A549 treated with RU486 at 1 μM for 4 hours (cell line): ENCODE data around the gene STK33. TPM values are rescaled to one million over a fixed set of nuclear protein-coding genes. Genes with fewer than 3 reads are reported as not detected.

Experiments used
- total RNA-seq: library from RNA; stranded (reverse); fragments of 200-300 nt; extraction: Qiagen RNA extraction; gene quantifications from 5 replicates; pipeline ENCODE4 v1.2.3, GENCODE V29; 2022; ENCODE audit warnings: low read depth

STK33 gene
- 2.5 to 5.6 TPM (median 3.5 TPM) in 5 replicates for total RNA-seq

DNA sequence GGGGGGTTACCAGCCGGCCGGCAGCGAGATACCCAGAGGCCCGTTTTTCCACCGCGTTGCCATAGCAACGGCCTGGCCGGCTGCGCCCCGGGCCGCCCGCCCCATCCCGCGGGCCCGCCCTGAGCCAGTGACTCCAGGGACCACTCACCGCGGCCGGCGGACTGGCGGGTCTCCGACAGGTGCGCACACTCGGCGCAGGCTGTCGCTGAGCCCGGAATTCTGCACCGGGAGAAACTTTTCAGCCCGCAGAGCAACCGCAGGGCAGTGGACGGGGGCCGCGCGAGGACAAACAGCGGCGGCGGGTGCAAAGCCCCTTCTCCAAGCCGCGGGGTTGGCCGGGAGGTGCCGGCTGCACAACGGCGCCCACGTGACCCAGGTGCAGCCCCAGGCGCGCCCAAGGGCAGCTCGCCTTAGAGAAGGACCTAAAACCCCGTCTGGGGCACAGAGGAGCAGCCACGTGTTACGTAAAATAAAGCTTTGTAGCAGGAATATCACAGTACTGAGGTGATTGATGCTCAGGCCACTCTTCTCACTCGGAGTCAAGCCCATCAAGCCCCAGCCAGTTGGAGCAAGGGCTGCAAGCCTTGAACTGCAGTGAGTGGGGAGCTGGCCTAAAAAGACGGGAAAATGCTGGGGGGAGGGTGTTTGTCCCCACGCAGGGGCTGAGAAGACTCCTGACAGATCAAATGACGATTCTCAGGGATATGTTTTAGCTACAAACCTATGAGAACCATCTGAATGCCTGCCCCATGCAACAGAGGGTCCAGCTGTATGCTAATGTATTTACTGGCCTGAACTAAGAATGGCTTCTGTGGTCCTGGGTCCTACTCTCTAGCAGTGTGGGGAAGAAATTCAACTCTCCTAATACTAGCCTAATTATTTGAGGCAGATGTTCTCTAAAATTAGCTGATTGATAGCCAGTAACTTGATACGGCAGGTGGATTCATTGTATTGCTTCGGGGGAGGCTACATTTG lies at the start of gene STK33:
TSS of gene STK33 (minus strand) at position 294 of the 975 bp plus-strand sequence. CDS start 119,323 bp downstream, outside the sequence.

Other genes with a start within 250 kb of the STK33 start
- gene TRIM66, start 88.4 kb upstream of the STK33 start, total RNA-seq: 1.1 to 2.3 TPM (median 1.7 TPM) in 5 replicates
- 2,550 to 3,109 TPM (median 2,667 TPM) in 5 replicates for gene RPL27A, start 88.6 kb upstream of the STK33 start, total RNA-seq